HepG2 (cell line): Measurements from ENCODE around the gene GGT7. TPM values are rescaled to one million over a fixed set of nuclear protein-coding genes. Genes with fewer than 3 reads are reported as not detected.

ENCODE experiments used
- KLF12 ChIP-seq: sonication (generic); formaldehyde crosslinking; IDR thresholded peaks from 2 replicates; pipeline ENCODE4 v1.4.0; 2020; ENCODE audit warnings: missing genetic modification reagents, borderline replicate concordance
- LRRFIP1 ChIP-seq: sonication (generic); formaldehyde crosslinking; conservative IDR thresholded peaks from 2 replicates; pipeline ENCODE4 v1.4.0; 2020; ENCODE audit warnings: missing genetic modification reagents
- MXI1 ChIP-seq: IDR thresholded peaks from 3 replicates; pipeline ENCODE4 v1.6.1; 2012; ENCODE audit warnings: low read depth, low read length, inconsistent platforms, borderline replicate concordance
- POGK ChIP-seq: sonication (generic); formaldehyde crosslinking; conservative IDR thresholded peaks from 2 replicates; pipeline ENCODE4 v1.8.0; 2022; ENCODE audit warnings: mild to moderate bottlenecking, moderate library complexity, missing genetic modification reagents
- RAD51 ChIP-seq: fragments of 450-650 bp; IDR thresholded peaks from 2 replicates; pipeline ENCODE4 v1.6.1; 2016; ENCODE audit warnings: borderline replicate concordance
- ZNF547 ChIP-seq: sonication (generic); formaldehyde crosslinking; IDR thresholded peaks from 2 replicates; pipeline ENCODE4 v1.5.1; 2020; ENCODE audit warnings: mild to moderate bottlenecking, missing genetic modification reagents
- ZNF556 ChIP-seq: sonication (generic); formaldehyde crosslinking; IDR thresholded peaks from 2 replicates; pipeline ENCODE4 v1.4.0; 2020; ENCODE audit warnings: mild to moderate bottlenecking, missing genetic modification reagents, borderline replicate concordance
- ZNF629 ChIP-seq: sonication (generic); formaldehyde crosslinking; conservative IDR thresholded peaks from 2 replicates; pipeline ENCODE4 v1.5.0; 2020; ENCODE audit warnings: missing genetic modification reagents
- ZNF670 ChIP-seq: sonication (generic); formaldehyde crosslinking; IDR thresholded peaks from 2 replicates; pipeline ENCODE4 v1.8.0; 2022; ENCODE audit warnings: mild to moderate bottlenecking, missing genetic modification reagents, borderline replicate concordance
- polyA plus RNA-seq, 8 experiments: library from polyadenylated mRNA; depleted of rRNA in 3 of 8; stranded (reverse) in 7 of 8; unstranded in 1 of 8; fragments of >200 nt; fragmentation: Illumina TruSeq in 4 of 8; extraction: Trizol in 4 of 8; gene quantifications; 2 replicates each; pipeline versions ENCODE4 v1.2.1 to v1.2.3, GENCODE V29; 2011 to 2016; ENCODE audit warnings: low read depth in 4 of 8, missing spikeins in 1 of 8, mixed read lengths in 1 of 8; ENCODE audit not compliant: insufficient read depth in 1 of 8
- total RNA-seq, 5 experiments: library from RNA; depleted of rRNA; stranded (reverse); fragments of >200 nt; fragmentation: Illumina TruSeq; extraction: Trizol; gene quantifications; 2 replicates each; pipeline ENCODE4 v1.2.3, GENCODE V29; 2016; ENCODE audit warnings: low read depth in 1 of 5
- TF ChIP-seq, protein P1 (sequence below): sonication (generic); formaldehyde crosslinking; IDR thresholded peaks from 2 replicates; pipeline ENCODE4 v1.4.0; 2020; ENCODE audit warnings: mild to moderate bottlenecking, missing genetic modification reagents
- TF ChIP-seq, protein P2 (sequence below): sonication (generic); formaldehyde crosslinking; IDR thresholded peaks from 2 replicates; pipeline ENCODE4 v1.8.1; 2022; ENCODE audit warnings: low read depth, mild to moderate bottlenecking, missing genetic modification reagents
- TF ChIP-seq, protein P3 (sequence below): sonication (generic); formaldehyde crosslinking; IDR thresholded peaks from 2 replicates; pipeline ENCODE4 v1.5.0; 2020; ENCODE audit warnings: missing genetic modification reagents

Gene GGT7
- total and polyA plus RNA-seq, 2 of the 13 experiments (the other 11 are each of a cell fraction or from before 2014, with no cell fraction given): 6.6 to 23.0 TPM

GRCh38 chr20:34872622-34873224 lies at the start of gene GGT7 (continued):
- TF ChIP-seq, protein P1, sequence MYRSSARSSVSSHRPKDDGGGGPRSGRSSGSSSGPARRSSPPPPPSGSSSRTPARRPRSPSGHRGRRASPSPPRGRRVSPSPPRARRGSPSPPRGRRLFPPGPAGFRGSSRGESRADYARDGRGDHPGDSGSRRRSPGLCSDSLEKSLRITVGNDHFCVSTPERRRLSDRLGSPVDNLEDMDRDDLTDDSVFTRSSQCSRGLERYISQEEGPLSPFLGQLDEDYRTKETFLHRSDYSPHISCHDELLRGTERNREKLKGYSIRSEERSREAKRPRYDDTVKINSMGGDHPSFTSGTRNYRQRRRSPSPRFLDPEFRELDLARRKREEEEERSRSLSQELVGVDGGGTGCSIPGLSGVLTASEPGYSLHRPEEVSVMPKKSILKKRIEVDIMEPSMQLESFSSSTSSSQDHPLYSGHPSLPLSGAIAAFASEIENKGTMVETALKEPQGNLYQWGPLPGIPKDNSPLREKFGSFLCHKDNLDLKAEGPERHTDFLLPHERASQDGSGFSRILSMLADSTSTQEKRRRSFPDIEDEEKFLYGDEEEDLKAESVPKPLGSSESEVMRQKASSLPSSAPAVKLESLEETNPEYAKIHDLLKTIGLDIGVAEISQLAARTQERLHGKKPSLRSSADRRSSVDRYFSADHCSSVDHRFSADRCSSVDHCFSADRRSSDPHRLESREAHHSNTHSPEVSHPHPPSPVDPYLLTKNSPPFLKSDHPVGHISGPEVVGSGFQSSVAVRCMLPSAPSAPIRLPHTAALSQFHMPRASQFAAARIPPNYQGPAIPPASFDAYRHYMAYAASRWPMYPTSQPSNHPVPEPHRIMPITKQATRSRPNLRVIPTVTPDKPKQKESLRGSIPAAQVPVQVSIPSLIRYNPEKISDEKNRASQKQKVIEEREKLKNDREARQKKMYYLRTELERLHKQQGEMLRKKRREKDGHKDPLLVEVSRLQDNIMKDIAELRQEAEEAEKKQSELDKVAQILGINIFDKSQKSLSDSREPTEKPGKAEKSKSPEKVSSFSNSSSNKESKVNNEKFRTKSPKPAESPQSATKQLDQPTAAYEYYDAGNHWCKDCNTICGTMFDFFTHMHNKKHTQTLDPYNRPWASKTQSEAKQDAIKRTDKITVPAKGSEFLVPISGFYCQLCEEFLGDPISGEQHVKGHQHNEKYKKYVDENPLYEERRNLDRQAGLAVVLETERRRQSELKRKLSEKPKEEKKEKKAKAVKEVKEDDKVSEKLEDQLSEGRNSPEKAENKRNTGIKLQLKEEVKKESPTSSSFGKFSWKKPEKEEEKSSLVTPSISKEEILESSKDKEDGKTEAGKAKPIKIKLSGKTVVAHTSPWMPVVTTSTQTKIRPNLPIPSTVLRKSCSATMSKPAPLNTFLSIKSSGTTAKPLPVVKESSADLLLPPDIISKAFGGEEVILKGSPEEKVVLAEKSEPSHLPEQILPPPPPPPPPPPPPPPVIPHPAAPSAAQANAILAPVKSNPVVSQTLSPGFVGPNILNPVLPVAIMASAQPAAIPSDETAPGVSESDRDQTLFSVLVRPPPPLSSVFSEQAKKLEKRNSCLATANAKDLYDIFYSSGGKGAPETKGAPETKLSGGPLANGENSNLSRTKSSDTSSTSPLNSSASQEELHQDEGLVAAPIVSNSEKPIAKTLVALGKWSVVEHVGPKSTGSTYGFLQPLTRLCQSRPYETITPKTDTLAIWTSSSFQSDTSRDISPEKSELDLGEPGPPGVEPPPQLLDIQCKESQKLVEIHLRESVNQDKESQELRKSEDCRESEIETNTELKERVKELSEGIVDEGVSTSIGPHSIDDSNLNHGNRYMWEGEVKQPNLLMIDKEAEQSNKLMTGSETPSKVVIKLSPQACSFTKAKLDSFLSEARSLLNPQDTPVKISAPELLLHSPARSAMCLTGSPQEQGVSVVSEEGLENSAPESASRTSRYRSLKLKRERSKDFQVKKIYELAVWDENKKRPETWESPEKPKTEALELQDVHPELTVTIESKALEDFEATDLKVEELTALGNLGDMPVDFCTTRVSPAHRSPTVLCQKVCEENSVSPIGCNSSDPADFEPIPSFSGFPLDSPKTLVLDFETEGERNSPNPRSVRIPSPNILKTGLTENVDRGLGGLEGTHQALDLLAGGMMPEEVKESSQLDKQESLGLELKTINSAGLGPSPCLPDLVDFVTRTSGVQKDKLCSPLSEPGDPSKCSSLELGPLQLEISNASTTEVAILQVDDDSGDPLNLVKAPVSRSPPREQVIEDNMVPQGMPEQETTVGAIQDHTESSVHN (CRISPR knock-in tag): no peak
- no peak for TF ChIP-seq LRRFIP1 (CRISPR knock-in tag)
- peak; percentile 36; the same call in 1 of the 2 replicates for TF ChIP-seq ZNF547 (CRISPR knock-in tag)
- TF ChIP-seq, protein P2, sequence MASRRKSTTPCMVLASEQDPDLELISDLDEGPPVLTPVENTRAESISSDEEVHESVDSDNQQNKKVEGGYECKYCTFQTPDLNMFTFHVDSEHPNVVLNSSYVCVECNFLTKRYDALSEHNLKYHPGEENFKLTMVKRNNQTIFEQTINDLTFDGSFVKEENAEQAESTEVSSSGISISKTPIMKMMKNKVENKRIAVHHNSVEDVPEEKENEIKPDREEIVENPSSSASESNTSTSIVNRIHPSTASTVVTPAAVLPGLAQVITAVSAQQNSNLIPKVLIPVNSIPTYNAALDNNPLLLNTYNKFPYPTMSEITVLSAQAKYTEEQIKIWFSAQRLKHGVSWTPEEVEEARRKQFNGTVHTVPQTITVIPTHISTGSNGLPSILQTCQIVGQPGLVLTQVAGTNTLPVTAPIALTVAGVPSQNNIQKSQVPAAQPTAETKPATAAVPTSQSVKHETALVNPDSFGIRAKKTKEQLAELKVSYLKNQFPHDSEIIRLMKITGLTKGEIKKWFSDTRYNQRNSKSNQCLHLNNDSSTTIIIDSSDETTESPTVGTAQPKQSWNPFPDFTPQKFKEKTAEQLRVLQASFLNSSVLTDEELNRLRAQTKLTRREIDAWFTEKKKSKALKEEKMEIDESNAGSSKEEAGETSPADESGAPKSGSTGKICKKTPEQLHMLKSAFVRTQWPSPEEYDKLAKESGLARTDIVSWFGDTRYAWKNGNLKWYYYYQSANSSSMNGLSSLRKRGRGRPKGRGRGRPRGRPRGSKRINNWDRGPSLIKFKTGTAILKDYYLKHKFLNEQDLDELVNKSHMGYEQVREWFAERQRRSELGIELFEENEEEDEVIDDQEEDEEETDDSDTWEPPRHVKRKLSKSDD (CRISPR knock-in tag): no peak
- peak; percentile 94; the same call in 1 of the 2 replicates for TF ChIP-seq ZNF556 (CRISPR knock-in tag)
- peak; percentile 35; the same call in 1 of the 2 replicates for TF ChIP-seq ZNF670 (CRISPR knock-in tag)
- TF ChIP-seq, protein P3, sequence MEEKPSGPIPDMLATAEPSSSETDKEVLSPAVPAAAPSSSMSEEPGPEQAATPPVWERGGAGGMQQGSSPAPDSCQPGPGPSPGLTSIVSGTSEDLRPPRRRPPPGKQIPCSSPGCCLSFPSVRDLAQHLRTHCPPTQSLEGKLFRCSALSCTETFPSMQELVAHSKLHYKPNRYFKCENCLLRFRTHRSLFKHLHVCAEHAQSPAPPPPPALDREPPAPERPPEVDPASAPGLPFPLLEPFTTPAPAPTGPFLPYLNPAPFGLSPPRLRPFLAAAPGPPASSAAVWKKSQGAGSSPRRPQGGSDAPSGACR: peak; percentile 99
- peak; percentile 85; the same call in 1 of the 2 replicates for TF ChIP-seq KLF12 (CRISPR knock-in tag)
- TF ChIP-seq ZNF629 (CRISPR knock-in tag): no peak
- peak; percentile 93 for TF ChIP-seq POGK (CRISPR knock-in tag)
- TF ChIP-seq RAD51: no peak
- TF ChIP-seq MXI1: peak; percentile 87; the same call in 2 of the 3 replicates
